Measurements from ENCODE around the gene TCF19.

TCF19 gene

GRCh38 chr6:31144970-31145340, 13.4 kb upstream of the TCF19 start:
- H3K27ac ChIP-seq (ENCODE audit: extremely low read depth, low read depth, low read length): no peak overlapping the region
- CTCF ChIA-PET: interaction anchor here (1.3 to 2.6 kb wide), 4 partner anchors 8 to 222 kb away, joined by 5 to 15 read pairs (median 7); partner anchors contain the start of gene TCF19
- no peaks in the 10 kb centered on the region for H3K4me1 ChIP-seq (ENCODE audit: control insufficient read depth, insufficient read depth, low read length)
- no peak for TF ChIP-seq ZNF473 (tag by site-specific recombination; IDR thresholded peaks at IDR 0.05)
- TF ChIP-seq WT1 (tag by site-specific recombination; IDR thresholded peaks at IDR 0.05): no peak
- no peak for TF ChIP-seq ZNF660 (tag by site-specific recombination; IDR thresholded peaks at IDR 0.05)
- TF ChIP-seq, protein P1, sequence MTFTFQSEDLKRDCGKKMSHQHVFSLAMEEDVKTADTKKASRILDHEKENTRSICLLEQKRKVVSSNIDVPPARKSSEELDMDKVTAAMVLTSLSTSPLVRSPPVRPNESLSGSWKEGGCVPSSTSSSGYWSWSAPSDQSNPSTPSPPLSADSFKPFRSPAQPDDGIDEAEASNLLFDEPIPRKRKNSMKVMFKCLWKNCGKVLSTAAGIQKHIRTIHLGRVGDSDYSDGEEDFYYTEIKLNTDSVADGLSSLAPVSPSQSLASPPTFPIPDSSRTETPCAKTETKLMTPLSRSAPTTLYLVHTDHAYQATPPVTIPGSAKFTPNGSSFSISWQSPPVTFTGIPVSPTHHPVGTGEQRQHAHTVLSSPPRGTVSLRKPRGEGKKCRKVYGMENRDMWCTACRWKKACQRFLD (tag by site-specific recombination; IDR thresholded peaks at IDR 0.05): no peak
- H3K36me3 ChIP-seq (ENCODE audit: control insufficient read depth in 2 of 2, insufficient read depth in 1 of 2, low read length in 2 of 2): peaks cover 16 to 64% of the 10 kb centered on the region in 2 experiments; a peak in 2 of 3 replicates
- no peaks in the 10 kb centered on the region for H3K9me3 ChIP-seq (ENCODE audit: control insufficient read depth, insufficient read depth, low read depth, low read length)
- H3K4me3 ChIP-seq (ENCODE audit: low read depth, low read length): no peak overlapping the region
- POLR2A ChIA-PET: interaction anchor here (2.5 kb wide), 1 partner anchor 14 kb away, joined by 7 read pairs; the partner anchor contains the start of gene TCF19

DNA sequence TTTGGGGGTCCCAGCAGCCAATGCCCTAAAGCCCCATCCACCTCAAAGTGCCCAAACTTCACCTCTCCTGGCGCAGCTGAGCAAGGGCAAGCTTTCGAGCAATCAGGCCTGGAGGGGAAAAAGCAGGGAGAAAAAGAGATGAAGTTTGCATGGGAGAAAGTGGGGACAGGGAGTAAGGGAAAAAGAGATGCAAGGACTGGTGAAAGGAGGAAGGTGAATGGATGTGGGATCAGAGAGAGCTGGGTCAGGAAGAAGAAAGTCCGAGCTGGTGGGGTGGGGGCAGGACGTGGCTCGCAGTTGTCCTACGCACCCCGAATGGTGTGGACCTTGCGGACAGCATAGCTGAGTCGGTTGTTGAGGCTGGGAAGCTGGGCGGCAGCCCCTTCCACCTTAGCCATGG, 13.0 kb upstream of the TCF19 start:
- Histone ChIP-seq H3K27ac (ENCODE audit: extremely low read depth, low read depth, low read length) (no peak overlapping the region), H3K9me3 (ENCODE audit: control insufficient read depth, insufficient read depth, low read depth, low read length) (no peaks in the 10 kb centered on the region), H3K4me3 (ENCODE audit: low read depth, low read length) (no peak overlapping the region), H3K4me1 (ENCODE audit: control insufficient read depth, insufficient read depth, low read length) (no peaks in the 10 kb centered on the region), H3K36me3 (ENCODE audit: control insufficient read depth in 2 of 2, insufficient read depth in 1 of 2, low read length in 2 of 2) (peaks cover 16 to 68% of the 10 kb centered on the region in 2 experiments; a peak in 2 of 3 replicates)
- TF ChIP-seq ZNF561 (tag by site-specific recombination; IDR thresholded peaks at IDR 0.05; ENCODE audit: borderline replicate concordance) (no peak), PRDM1 (tag by site-specific recombination; IDR thresholded peaks at IDR 0.05) (peak; percentile 92), GLIS1 (tag by site-specific recombination; IDR thresholded peaks at IDR 0.05) (no peak), TCF7L2 (IDR thresholded peaks at IDR 0.05; ENCODE audit: borderline replicate concordance, low read depth, low read length) (no peak), EGR2 (tag by site-specific recombination; IDR thresholded peaks at IDR 0.05; ENCODE audit: low read depth) (no peak), ZBTB20 (tag by site-specific recombination; IDR thresholded peaks at IDR 0.05) (no peak)
- TF ChIP-seq, protein P2, sequence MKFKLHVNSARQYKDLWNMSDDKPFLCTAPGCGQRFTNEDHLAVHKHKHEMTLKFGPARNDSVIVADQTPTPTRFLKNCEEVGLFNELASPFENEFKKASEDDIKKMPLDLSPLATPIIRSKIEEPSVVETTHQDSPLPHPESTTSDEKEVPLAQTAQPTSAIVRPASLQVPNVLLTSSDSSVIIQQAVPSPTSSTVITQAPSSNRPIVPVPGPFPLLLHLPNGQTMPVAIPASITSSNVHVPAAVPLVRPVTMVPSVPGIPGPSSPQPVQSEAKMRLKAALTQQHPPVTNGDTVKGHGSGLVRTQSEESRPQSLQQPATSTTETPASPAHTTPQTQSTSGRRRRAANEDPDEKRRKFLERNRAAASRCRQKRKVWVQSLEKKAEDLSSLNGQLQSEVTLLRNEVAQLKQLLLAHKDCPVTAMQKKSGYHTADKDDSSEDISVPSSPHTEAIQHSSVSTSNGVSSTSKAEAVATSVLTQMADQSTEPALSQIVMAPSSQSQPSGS (tag by site-specific recombination; IDR thresholded peaks at IDR 0.05; ENCODE audit: low read depth): no peak
- POLR2A ChIA-PET: interaction anchor here (2.5 kb wide), 1 partner anchor 13 kb away, joined by 7 read pairs; the partner anchor contains the start of gene TCF19
- CTCF ChIA-PET: interaction anchor here (1.3 to 2.6 kb wide), 5 partner anchors 8 to 221 kb away, joined by 5 to 15 read pairs (median 6); partner anchors contain the start of gene TCF19

- no peak for TF ChIP-seq ZNF112 (tag by site-specific recombination; IDR thresholded peaks at IDR 0.05)
- no peak for TF ChIP-seq ZSCAN23 (tag by site-specific recombination; IDR thresholded peaks at IDR 0.05)
- TF ChIP-seq ZNF654 (tag by site-specific recombination; IDR thresholded peaks at IDR 0.05; ENCODE audit: low read depth): no peak
- peak; percentile 54 for TF ChIP-seq ZFHX2 (tag by site-specific recombination; conservative IDR thresholded peaks at IDR 0.05)
- TF ChIP-seq, protein P3, sequence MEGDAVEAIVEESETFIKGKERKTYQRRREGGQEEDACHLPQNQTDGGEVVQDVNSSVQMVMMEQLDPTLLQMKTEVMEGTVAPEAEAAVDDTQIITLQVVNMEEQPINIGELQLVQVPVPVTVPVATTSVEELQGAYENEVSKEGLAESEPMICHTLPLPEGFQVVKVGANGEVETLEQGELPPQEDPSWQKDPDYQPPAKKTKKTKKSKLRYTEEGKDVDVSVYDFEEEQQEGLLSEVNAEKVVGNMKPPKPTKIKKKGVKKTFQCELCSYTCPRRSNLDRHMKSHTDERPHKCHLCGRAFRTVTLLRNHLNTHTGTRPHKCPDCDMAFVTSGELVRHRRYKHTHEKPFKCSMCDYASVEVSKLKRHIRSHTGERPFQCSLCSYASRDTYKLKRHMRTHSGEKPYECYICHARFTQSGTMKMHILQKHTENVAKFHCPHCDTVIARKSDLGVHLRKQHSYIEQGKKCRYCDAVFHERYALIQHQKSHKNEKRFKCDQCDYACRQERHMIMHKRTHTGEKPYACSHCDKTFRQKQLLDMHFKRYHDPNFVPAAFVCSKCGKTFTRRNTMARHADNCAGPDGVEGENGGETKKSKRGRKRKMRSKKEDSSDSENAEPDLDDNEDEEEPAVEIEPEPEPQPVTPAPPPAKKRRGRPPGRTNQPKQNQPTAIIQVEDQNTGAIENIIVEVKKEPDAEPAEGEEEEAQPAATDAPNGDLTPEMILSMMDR (tag by site-specific recombination; IDR thresholded peaks at IDR 0.05): no peak
- no peak for TF ChIP-seq ZNF416 (tag by site-specific recombination; IDR thresholded peaks at IDR 0.05)
- peak; percentile 72 for TF ChIP-seq EGR2 (tag by site-specific recombination; IDR thresholded peaks at IDR 0.05; ENCODE audit: low read depth)
- no peak for TF ChIP-seq ZNF76 (tag by site-specific recombination; IDR thresholded peaks at IDR 0.05; ENCODE audit: borderline replicate concordance, low read depth)
- no peak for TF ChIP-seq ZNF221 (tag by site-specific recombination; IDR thresholded peaks at IDR 0.05; ENCODE audit: borderline replicate concordance)
- no peak for TF ChIP-seq ZNF529 (tag by site-specific recombination; IDR thresholded peaks at IDR 0.05; ENCODE audit: insufficient replicate concordance)
- no peak for TF ChIP-seq OSR2 (tag by site-specific recombination; IDR thresholded peaks at IDR 0.05)
- TF ChIP-seq ZNF2 (tag by site-specific recombination; IDR thresholded peaks at IDR 0.05): no peak
- TF ChIP-seq ZNF391 (tag by site-specific recombination; IDR thresholded peaks at IDR 0.05; ENCODE audit: borderline replicate concordance, low read depth): no peak
- Histone ChIP-seq H3K27ac (ENCODE audit: extremely low read depth, low read depth, low read length) (no peak overlapping the region), H3K9me3 (ENCODE audit: control insufficient read depth, insufficient read depth, low read depth, low read length) (no peaks in the 10 kb centered on the region), H3K4me1 (ENCODE audit: control insufficient read depth, insufficient read depth, low read length) (no peaks in the 10 kb centered on the region), H3K4me3 (ENCODE audit: low read depth, low read length) (no peak overlapping the region), H3K36me3 (ENCODE audit: control insufficient read depth in 2 of 2, insufficient read depth in 1 of 2, low read length in 2 of 2) (peaks cover 15 to 68% of the 10 kb centered on the region in 2 experiments; a peak in 2 of 3 replicates)
- ChIA-PET CTCF (interaction anchor here (0.6 to 2.0 kb wide), 3 partner anchors 47 to 1670 kb away, joined by 4 to 6 read pairs (median 4); no protein-coding TSS in a partner anchor), POLR2A (no interaction called here)
Observed at GRCh38 chr6:31149827-31150447, 8.5 kb upstream of the TCF19 start.
